Ovary (tissue), 9 donors: ENCODE measurements around the gene CREB3L4. TPM values are rescaled to one million over a fixed set of nuclear protein-coding genes. Genes with fewer than 3 reads are reported as not detected.

Source experiments
- DNase-seq, 5 donors: peaks; one replicate each; pipeline ENCODE4 v3.0.0-alpha.2; 2019 to 2020
- H3K27ac ChIP-seq, 2 donors: fragments of 200-600 bp; one replicate each; pipeline versions ENCODE4 v1.5.1 to v1.8.0; 2019 to 2022
- H3K27me3 ChIP-seq: fragments of 200-600 bp; one replicate; pipeline ENCODE4 v1.8.0; 2022
- H3K36me3 ChIP-seq: fragments of 200-600 bp; sonication (generic); one replicate; pipeline ENCODE4 v1.5.1; 2019
- H3K4me1 ChIP-seq: one replicate; pipeline ENCODE4 v1.8.1; 2013; ENCODE audit warnings: mild to moderate bottlenecking, moderate library complexity; ENCODE audit not compliant: insufficient read depth
- H3K4me3 ChIP-seq: fragments of 200-600 bp; sonication (generic); one replicate; pipeline ENCODE4 v1.5.1; 2017
- H3K9me3 ChIP-seq, 2 donors: fragments of 200-600 bp in 1 of 2; sonication (generic) in 1 of 2; one replicate each; pipeline versions ENCODE4 v1.5.1 to v1.8.1; 2013 to 2019; ENCODE audit warnings: mild to moderate bottlenecking in 1 of 2, moderate library complexity in 1 of 2
- CTCF ChIP-seq, 3 donors: fragments of 450-650 bp in 2 of 3; fragments of 200-600 bp in 1 of 3; IDR thresholded peaks; one replicate each; pipeline versions ENCODE4 v1.5.1 to v1.8.0; 2016 to 2022; ENCODE audit warnings: antibody characterized with exemption in 3 of 3, mild to moderate bottlenecking in 1 of 3
- EP300 ChIP-seq: sonication (generic); formaldehyde crosslinking; IDR thresholded peaks from one replicate; pipeline ENCODE4 v1.6.1; 2017; ENCODE audit warnings: antibody characterized with exemption
- POLR2A ChIP-seq: fragments of 450-650 bp; IDR thresholded peaks from one replicate; pipeline ENCODE4 v1.6.1; 2017; ENCODE audit warnings: antibody characterized with exemption, mild to moderate bottlenecking, moderate library complexity
- WGBS, 3 donors: extraction: QIAGEN DNeasy Blood & Tissue Kit in 1 of 3; methylation state at CpG; one replicate each; pipeline versions ENCODE4 v1.1.5 to v1.1.7; 2013 to 2017; 5-methylcytosine and 5-hydroxymethylcytosine counted together
- intact Hi-C, 4 donors: fragments of 100-400 bp; cut with DNase I; formaldehyde crosslinking; loops; one replicate each; pipeline versions ENCODE4 v1.11.0 to v1.15.1; 2022 to 2023
- polyA plus RNA-seq, 2 donors: library from polyadenylated mRNA; stranded (reverse); fragments of 200-250 nt in 1 of 2; fragments of 350-450 nt in 1 of 2; fragmentation: Illumina TruSeq in 1 of 2; extraction: RNeasy Lipid Tissue Mini Kit (QIAGEN cat#74804) in 1 of 2; gene quantifications; one replicate each; pipeline ENCODE4 v1.2.3, GENCODE V29; 2013 to 2014
- total RNA-seq, 7 donors: library from RNA; depleted of rRNA in 2 of 7; stranded (reverse); fragments of >200 nt in 2 of 7; fragmentation: NEBNext Ultra II Directional in 3 of 7; extraction: Animal tissue kit (Norgen Biotek cat#: 25700) in 3 of 7; gene quantifications; one replicate each; pipeline versions ENCODE4 v1.1.0 to v1.2.4, GENCODE V29; 2016 to 2023
- donor health status: DM: no; HTN: no; CAD: no; lungs with moderate emphysema.
- donor health status: DM: no; HTN: no; CAD: no.
- donor health status: Bipolar disorder and iron deficiency.
- donor health status: DM: yes; HTN: yes; CAD: no.
- donor health status: DM: no; HTN: no; CAD: no.
- donor health status: DM: yes; HTN: yes; CAD: no.

The CREB3L4 gene
- total and polyA plus RNA-seq, 9 donors = 10.5 to 27.2 (median 16.6) TPM

DNA sequence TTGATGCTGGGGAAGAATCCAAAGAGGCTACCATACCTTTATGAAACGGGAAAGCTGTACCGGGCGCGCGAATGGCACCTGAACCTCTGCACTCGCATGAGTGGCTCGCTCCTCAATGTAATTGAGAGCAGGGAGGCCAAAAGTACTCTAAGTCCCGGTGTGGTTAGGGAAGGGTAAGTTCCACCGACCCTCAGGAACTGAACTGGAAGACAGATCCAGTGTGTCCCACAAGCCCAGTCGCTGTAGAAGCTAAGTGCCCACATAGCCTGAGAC lies 46.0 kb upstream of the CREB3L4 start:
- Histone ChIP-seq H3K9me3 (no peaks in the 10 kb centered on the region), H3K27ac (peak overlapping the region; percentile 83 to 84), H3K36me3 (no peaks in the 10 kb centered on the region), H3K4me1 (peaks cover 1% of the 10 kb centered on the region), H3K4me3 (peak overlapping the region; percentile 96), H3K27me3 (no peaks in the 10 kb centered on the region)
- intact Hi-C loops = no loop called here
- no peak for DNase-seq
- WGBS, 3 donors = 2 to 5% (median 3%) methylated on average over 10 of the region's 10 CpGs
- no peak for TF ChIP-seq CTCF (IDR thresholded peaks at IDR 0.05)
- TF ChIP-seq POLR2A = no peak
- TF ChIP-seq EP300 = no peak

DNA sequence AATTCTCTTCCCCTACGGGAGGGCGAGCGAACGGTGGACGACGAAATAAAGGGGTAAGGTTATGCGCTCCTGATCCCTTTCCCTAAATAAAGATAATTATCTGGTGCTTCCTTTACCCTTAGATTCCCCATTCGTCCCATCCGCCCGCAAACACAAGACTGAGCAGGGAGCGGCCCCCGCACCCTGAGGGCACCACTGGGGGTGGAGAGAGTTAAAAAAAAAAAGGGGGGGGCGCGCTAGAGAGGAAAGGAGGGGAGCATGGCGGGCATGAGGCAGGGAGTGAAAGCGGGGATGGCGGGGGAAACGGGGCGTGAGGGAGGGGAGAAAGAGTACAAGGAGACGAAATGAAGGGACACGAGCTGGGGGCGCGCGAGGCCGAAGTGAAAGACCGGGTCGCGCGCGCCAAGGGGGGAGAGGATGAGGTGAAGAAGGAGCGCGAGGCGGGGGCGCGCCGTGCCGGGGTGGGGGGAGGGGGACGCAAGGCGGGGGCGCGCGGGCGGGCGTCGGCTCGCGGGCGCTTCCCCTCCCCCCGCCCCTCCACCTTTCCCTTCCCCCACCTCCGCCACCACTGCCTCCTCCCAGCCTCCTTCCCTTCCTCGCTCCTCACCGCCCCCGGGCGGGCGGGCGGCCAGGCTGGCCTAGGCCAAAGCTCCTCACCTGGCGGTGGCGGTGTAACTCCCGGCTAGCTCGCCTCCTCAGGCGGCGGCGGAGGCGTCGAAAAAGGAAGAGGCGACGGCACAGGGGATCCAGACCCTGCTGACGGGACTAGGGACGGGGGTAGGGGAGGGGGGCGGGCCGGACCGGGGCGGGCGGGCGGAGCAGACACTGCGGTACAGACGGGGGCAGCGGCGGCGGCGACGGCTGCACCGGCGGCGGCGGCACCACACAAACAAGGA lies 45.4 kb upstream of the CREB3L4 start:
- Histone ChIP-seq H3K36me3 (no peaks in the 10 kb centered on the region), H3K9me3 (no peaks in the 10 kb centered on the region), H3K4me3 (peak overlapping the region; percentile 96), H3K27ac (peak overlapping the region; percentile 83 to 84), H3K4me1 (peaks cover under 1% of the 10 kb centered on the region), H3K27me3 (no peaks in the 10 kb centered on the region)
- WGBS, 3 donors = 0 to 2% (median 0%) methylated on average over 70 to 77 of the region's 86 CpGs
- TF ChIP-seq POLR2A (no peak), EP300 (no peak), CTCF (IDR thresholded peaks at IDR 0.05) (no peak)
- intact Hi-C loops = no loop called here
- DNase-seq = peak in 4 of 5 donors; percentile 68 to 75 (median 72)

- Histone ChIP-seq H3K4me1 (no peaks in the 10 kb centered on the region), H3K27me3 (no peaks in the 10 kb centered on the region), H3K9me3 (no peaks in the 10 kb centered on the region), H3K27ac (peak within 1 kb of the TSS; percentile 83 to 84), H3K4me3 (peak within 1 kb of the TSS; percentile 96), H3K36me3 (no peaks in the 10 kb centered on the region)
- DNase-seq = peak; percentile 99 to 100 (median 99)
- WGBS, 3 donors = 0 to 1% (median 0%) methylated on average over 50 to 53 of the region's 53 CpGs
- TF ChIP-seq POLR2A (peak; percentile 49), EP300 (no peak)
- intact Hi-C loops = no loop called here
Measured at GRCh38 chr1:153922972-153923925, 44.5 kb upstream of the CREB3L4 start, which contains the start of gene GATAD2B. Gene GATAD2B, minus strand, starts transcription at chr1:153922972. Its CDS starts 94,625 bp downstream, at chr1:153828347.

DNA sequence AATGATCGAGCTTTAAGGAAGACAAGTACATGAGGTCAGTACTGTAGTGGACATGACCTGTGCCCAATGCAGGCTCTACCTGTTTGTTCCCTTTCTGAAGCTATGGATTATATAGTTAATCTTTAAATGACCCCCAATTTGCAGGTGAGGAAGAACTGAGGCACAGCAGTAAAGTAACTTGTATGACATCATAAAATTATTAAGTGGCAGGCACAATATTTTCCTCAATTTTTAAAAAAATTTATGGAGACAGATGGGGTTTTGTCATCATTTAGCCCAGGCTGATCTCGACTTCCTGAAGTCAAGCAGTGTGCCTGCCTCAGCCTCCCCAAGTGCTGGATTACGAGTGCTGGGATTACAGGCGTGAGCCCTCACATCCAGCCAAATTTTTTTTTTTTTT lies 41.3 kb upstream of the CREB3L4 start:
- Histone ChIP-seq H3K27me3 (no peaks in the 10 kb centered on the region), H3K36me3 (no peaks in the 10 kb centered on the region), H3K4me3 (no peak overlapping the region), H3K9me3 (no peaks in the 10 kb centered on the region), H3K4me1 (no peaks in the 10 kb centered on the region), H3K27ac (no peak overlapping the region)
- no peak for DNase-seq
- whole genome bisulfite sequencing, 3 donors = 65 to 81% (median 74%) methylated on average over 4 of the region's 4 CpGs
- no peak for TF ChIP-seq CTCF (IDR thresholded peaks at IDR 0.05)
- intact Hi-C loops = no loop called here
